Activated B cell treated with CpG ODN at 0.5 μM for 24 hours (primary cell): ENCODE measurements around the gene ASRGL1. TPM values are rescaled to one million over a fixed set of nuclear protein-coding genes. Genes with fewer than 3 reads are reported as not detected.

Experiments
- ATAC-seq: fragments of 200-7000 bp; cut with Tn5 transposase; one replicate; pipeline ENCODE4 v1.10.0; 2021; ENCODE audit warnings: low read depth, mild to moderate bottlenecking, moderate library complexity
- CTCF ChIA-PET: fragments of 350-600 bp; sonication (Branson Sonifier 250); formaldehyde crosslinking; loops from one replicate; lab custom pipeline; 2021; ENCODE audit warnings: antibody characterized with exemption; lab: Charles Lee
- POLR2A ChIA-PET: fragments of 350-600 bp; sonication (Branson Sonifier 250); formaldehyde crosslinking; loops from one replicate; lab custom pipeline; 2021; ENCODE audit warnings: antibody characterized with exemption; lab: Charles Lee
- DNase-seq: peaks from one replicate; pipeline ENCODE4 v3.0.0; 2022
- H3K27ac Mint-ChIP-seq: one replicate; pipeline ENCODE4 v1.8.0; 2020; ENCODE audit warnings: mixed read lengths
- H3K27me3 Mint-ChIP-seq: one replicate; pipeline ENCODE4 v1.8.0; 2021; ENCODE audit warnings: mixed read lengths
- H3K36me3 Mint-ChIP-seq: one replicate; pipeline ENCODE4 v1.8.0; 2021; ENCODE audit warnings: low read depth, mixed read lengths
- H3K4me1 Mint-ChIP-seq: one replicate; pipeline ENCODE4 v1.8.0; 2021; ENCODE audit warnings: mixed read lengths
- H3K4me3 Mint-ChIP-seq: one replicate; pipeline ENCODE4 v1.8.0; 2020; ENCODE audit warnings: mild to moderate bottlenecking, mixed read lengths
- H3K9me3 Mint-ChIP-seq: one replicate; pipeline ENCODE4 v1.8.0; 2020; ENCODE audit warnings: mixed read lengths
- intact Hi-C: fragments of 100-400 bp; cut with micrococcal nuclease; formaldehyde crosslinking; loops from one replicate; pipeline ENCODE4 v1.15.1; 2024
- total RNA-seq: library from RNA; stranded (reverse); gene quantifications from 2 replicates; pipeline ENCODE4 v1.2.3, GENCODE V29; 2022
- TF ChIP-seq, protein P1 (sequence below): fragments of 200-600 bp; IDR thresholded peaks from one replicate; pipeline ENCODE4 v1.8.0; 2022; ENCODE audit warnings: antibody characterized with exemption, mild to moderate bottlenecking

The ASRGL1 gene
- total RNA-seq, 1 donor from 2014 or later: 0.98 TPM

DNA sequence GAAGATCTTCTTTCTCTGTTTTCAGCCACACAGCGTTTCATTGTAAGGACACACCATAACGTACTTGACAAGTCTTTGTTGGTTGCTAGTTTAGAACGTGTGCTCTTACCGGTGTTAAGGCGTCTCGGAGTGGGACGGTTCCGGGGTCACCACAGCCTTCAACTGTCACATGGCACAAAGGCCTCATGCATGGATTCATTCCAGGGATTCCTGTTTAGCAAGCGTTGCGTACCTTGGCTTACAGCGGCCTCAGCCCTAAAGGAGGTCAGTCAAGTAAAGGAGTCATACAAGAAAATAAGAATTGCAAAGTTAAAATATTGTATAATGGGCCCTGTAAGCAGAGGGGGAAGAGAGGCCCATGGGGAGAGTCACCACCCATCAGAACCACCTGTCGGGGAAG lies 79.3 kb downstream of the ASRGL1 start:
- CTCF ChIA-PET: no interaction called here
- H3K4me3 Mint-ChIP-seq: no peak overlapping the region
- no peaks in the 10 kb centered on the region for H3K4me1 Mint-ChIP-seq
- intact Hi-C loops: no loop called here
- H3K9me3 Mint-ChIP-seq: no peaks in the 10 kb centered on the region
- H3K27me3 Mint-ChIP-seq: no peaks in the 10 kb centered on the region
- H3K36me3 Mint-ChIP-seq: no peaks in the 10 kb centered on the region
- DNase-seq (no peak), ATAC-seq (no peak)
- POLR2A ChIA-PET: no interaction called here
- TF ChIP-seq, protein P1, sequence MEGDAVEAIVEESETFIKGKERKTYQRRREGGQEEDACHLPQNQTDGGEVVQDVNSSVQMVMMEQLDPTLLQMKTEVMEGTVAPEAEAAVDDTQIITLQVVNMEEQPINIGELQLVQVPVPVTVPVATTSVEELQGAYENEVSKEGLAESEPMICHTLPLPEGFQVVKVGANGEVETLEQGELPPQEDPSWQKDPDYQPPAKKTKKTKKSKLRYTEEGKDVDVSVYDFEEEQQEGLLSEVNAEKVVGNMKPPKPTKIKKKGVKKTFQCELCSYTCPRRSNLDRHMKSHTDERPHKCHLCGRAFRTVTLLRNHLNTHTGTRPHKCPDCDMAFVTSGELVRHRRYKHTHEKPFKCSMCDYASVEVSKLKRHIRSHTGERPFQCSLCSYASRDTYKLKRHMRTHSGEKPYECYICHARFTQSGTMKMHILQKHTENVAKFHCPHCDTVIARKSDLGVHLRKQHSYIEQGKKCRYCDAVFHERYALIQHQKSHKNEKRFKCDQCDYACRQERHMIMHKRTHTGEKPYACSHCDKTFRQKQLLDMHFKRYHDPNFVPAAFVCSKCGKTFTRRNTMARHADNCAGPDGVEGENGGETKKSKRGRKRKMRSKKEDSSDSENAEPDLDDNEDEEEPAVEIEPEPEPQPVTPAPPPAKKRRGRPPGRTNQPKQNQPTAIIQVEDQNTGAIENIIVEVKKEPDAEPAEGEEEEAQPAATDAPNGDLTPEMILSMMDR: no peak
- H3K27ac Mint-ChIP-seq: no peak overlapping the region

DNA sequence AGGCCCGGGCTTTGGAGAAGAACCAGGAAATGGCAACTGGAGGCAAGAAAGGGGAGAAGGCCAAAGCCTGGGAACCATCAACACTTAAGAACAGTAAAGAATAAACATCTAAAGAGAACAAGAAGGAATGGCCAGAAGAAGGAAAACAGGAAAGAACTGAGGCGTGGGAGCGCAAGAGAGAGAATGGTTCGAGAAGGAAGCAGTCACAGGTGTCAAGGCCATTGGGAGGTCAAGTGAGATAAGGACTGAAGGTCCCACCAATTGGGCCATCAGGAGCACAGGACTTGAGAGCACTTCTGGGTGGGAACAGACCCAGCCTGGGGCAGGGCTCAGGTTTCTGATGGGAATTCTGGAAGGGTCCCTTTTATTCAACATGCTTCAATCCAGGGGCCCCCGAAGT lies 80.9 kb downstream of the ASRGL1 start:
- no peaks in the 10 kb centered on the region for H3K27me3 Mint-ChIP-seq
- H3K27ac Mint-ChIP-seq: no peak overlapping the region
- ChIA-PET CTCF (no interaction called here), POLR2A (no interaction called here)
- intact Hi-C loops: no loop called here
- ATAC-seq (no peak), DNase-seq (no peak)
- H3K9me3 Mint-ChIP-seq: no peaks in the 10 kb centered on the region
- TF ChIP-seq, protein P1: no peak
- no peaks in the 10 kb centered on the region for H3K36me3 Mint-ChIP-seq
- H3K4me1 Mint-ChIP-seq: no peaks in the 10 kb centered on the region
- H3K4me3 Mint-ChIP-seq: no peak overlapping the region

DNA sequence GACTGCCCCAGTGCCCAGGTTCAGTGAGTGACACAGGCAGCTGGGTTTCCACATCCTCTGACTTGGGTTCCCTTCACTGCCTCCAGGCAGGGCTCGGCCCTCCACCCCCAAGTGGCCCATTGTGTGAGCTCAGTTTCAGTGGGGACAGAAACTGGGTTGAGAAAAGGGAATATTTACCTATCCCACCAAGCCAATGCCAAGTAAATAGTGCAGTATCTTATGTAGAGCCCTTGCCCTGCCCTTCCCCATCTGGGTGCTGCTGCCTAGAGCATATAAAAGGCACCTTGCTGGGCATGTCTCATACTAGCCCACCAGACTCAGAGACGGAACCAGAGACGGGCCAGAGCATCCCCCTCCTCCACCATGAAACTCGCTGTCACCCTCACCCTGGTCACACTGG lies 81.5 kb downstream of the ASRGL1 start, which contains the start of gene SCGB1A1:
SCGB1A1 (plus strand) TSS at position 301 of the 400 bp plus-strand sequence; CDS start at position 364, 63 bp downstream.
- CTCF ChIA-PET: interaction anchor here (1.2 kb wide), 1 partner anchor 125 kb away, joined by 4 read pairs; no protein-coding TSS in a partner anchor
- Mint-ChIP-seq H3K27me3 (peaks cover 2% of the 10 kb centered on the region), H3K4me3 (no peak within 1 kb of the TSS), H3K9me3 (no peaks in the 10 kb centered on the region), H3K27ac (no peak within 1 kb of the TSS), H3K4me1 (no peaks in the 10 kb centered on the region), H3K36me3 (no peaks in the 10 kb centered on the region)
- ATAC-seq (no peak), DNase-seq (no peak)
- TF ChIP-seq, protein P1: no peak
- intact Hi-C loops: no loop called here
- POLR2A ChIA-PET: interaction anchor here (0.6 kb wide), 1 partner anchor 573 kb away, joined by 4 read pairs; no protein-coding TSS in a partner anchor

DNA sequence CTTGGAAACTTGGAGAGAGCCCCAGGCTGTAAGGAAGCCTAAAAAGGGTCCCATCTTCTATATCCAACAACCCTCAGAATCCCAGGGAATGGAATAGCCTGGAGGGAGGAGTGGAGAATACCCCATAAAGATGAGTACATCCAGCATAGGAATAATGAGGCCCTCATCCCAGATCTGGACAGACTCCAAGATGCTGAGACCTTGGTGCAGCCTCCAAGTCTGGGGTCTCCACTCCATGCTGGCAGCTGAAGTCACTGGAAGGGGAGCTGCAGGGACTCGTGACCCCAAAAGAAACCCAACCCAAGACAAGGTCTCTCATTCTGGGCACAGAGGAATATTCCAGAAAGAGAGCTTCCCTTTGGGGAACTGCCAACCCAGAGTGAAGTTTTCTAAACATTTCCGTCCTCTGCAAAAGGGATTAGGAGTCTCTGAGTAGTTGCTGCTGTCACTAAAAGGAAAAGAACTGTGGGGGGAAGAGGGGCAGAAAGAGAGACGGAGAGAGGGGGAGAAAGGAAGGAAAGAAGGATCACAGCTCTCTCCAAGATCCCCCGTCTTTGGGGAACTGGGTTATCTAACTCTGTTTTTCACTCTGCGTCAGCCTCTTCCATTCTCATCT lies 82.2 kb downstream of the ASRGL1 start:
- no peaks in the 10 kb centered on the region for H3K36me3 Mint-ChIP-seq
- no peaks in the 10 kb centered on the region for H3K4me1 Mint-ChIP-seq
- ChIA-PET CTCF (interaction anchor here (1.2 kb wide), 1 partner anchor 124 kb away, joined by 4 read pairs; no protein-coding TSS in a partner anchor), POLR2A (interaction anchor here (0.6 kb wide), 1 partner anchor 573 kb away, joined by 4 read pairs; no protein-coding TSS in a partner anchor)
- TF ChIP-seq, protein P1: no peak
- no peak overlapping the region for H3K27ac Mint-ChIP-seq
- H3K4me3 Mint-ChIP-seq: no peak overlapping the region
- H3K9me3 Mint-ChIP-seq: no peaks in the 10 kb centered on the region
- DNase-seq: no peak
- intact Hi-C loops: no loop called here
- ATAC-seq: no peak
- peaks cover 2% of the 10 kb centered on the region for H3K27me3 Mint-ChIP-seq

DNA sequence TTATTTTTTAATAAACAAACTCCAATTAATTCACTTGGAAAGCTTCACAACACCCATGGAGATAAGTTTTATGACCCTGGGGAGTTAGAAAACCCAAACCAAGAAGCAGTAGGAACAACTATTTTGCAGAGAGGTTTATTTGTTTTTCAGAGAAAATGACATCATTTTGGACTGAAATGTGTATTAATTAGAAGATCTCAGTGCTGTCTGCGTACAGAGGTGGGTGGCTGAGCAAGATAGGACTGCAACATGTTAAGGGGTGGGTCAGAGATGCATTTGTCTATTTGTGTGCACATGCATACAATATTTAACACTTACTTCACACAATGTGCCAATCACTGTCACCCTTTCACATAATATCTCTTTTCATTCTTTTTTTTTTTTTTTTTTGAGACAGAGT lies 82.7 kb downstream of the ASRGL1 start:
- Mint-ChIP-seq H3K9me3 (no peaks in the 10 kb centered on the region), H3K4me1 (peaks cover 5% of the 10 kb centered on the region), H3K36me3 (no peaks in the 10 kb centered on the region), H3K27me3 (peaks cover 2% of the 10 kb centered on the region), H3K27ac (no peak overlapping the region), H3K4me3 (no peak overlapping the region)
- TF ChIP-seq, protein P1: no peak
- ATAC-seq (no peak), DNase-seq (no peak)
- intact Hi-C loops: loop anchor here (10.0 kb wide), 1 partner anchor 345 kb away; the partner anchor contains the start of gene POLR2G
- ChIA-PET CTCF (interaction anchor here (1.2 to 1.8 kb wide), 2 partner anchors 123 to 141 kb away, joined by 4 read pairs; no protein-coding TSS in a partner anchor), POLR2A (no interaction called here)
